HL-60 (cell line): ENCODE results near the gene PAPPA2.

Experiments used
- CTCF ChIP-seq: IDR thresholded peaks from one replicate; pipeline ENCODE4 v1.5.1; 2011; ENCODE audit warnings: low read length, control low read depth, inconsistent platforms; ENCODE audit not compliant: insufficient read depth
- POLR2AphosphoS5 ChIP-seq: IDR thresholded peaks from 2 replicates; pipeline ENCODE4 v1.6.1; 2012; ENCODE audit warnings: low read depth

DNA sequence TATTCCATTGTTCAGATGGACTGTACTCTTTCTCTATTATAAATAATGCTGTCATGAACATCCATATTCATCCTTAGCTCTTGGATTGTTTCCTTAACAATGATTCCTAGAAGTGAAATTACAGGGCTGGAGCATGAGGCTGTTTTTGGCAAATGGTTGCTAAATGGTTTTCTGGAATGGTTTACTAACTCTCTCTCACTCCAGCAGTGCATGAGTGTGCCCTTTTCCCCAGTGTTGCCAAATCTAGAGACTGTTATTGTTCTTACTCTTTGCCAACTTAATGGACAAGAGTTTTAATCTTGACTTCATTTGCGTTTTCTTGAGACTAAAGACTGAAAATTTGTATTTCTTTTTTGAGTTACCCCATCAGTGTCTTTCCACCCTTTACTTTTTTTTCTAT lies 113.0 kb downstream of the PAPPA2 start:
- no peak for TF ChIP-seq POLR2AphosphoS5
- no peak for TF ChIP-seq CTCF
